Keratinocyte (primary cell): Measurements from ENCODE around the gene SBK1. TPM values are rescaled to one million over a fixed set of nuclear protein-coding genes. Genes with fewer than 3 reads are reported as not detected.

Source experiments
- DNase-seq: peaks from one replicate; pipeline ENCODE4 v3.0.0-alpha.2; 2011; ENCODE audit warnings: low read depth, missing footprints, low spot score
- FAIRE-seq: peaks from 2 replicates; lab custom pipeline; 2011; peaks lifted over from hg19 to GRCh38; lab: Jason Lieb, UNC
- H2AFZ ChIP-seq: 2 replicates; pipeline ENCODE4 v1.6.0; 2012; ENCODE audit warnings: low read length, control low read depth, inconsistent platforms; ENCODE audit not compliant: control insufficient read depth
- H3K27ac ChIP-seq: 2 replicates; pipeline ENCODE4 v1.5.1; 2011; ENCODE audit warnings: low read length; ENCODE audit not compliant: control insufficient read depth, insufficient read depth
- H3K27me3 ChIP-seq: 3 replicates; pipeline ENCODE4 v1.6.0; 2011; ENCODE audit warnings: low read length; ENCODE audit not compliant: control insufficient read depth, insufficient read depth; ENCODE audit errors: extremely low read depth
- H3K36me3 ChIP-seq, 2 experiments: 2 replicates in 1 of 2; 3 replicates in 1 of 2; pipeline ENCODE4 v1.5.1; 2011; ENCODE audit warnings: low read length in 2 of 2, mild to moderate bottlenecking in 1 of 2; ENCODE audit not compliant: control insufficient read depth in 2 of 2, insufficient read depth in 2 of 2; ENCODE audit errors: extremely low read depth in 1 of 2
- H3K4me1 ChIP-seq: 3 replicates; pipeline ENCODE4 v1.5.1; 2011; ENCODE audit warnings: low read length; ENCODE audit not compliant: control insufficient read depth, insufficient read depth; ENCODE audit errors: extremely low read depth
- H3K4me2 ChIP-seq: 3 replicates; pipeline ENCODE4 v1.6.0; 2011; ENCODE audit warnings: low read depth, low read length; ENCODE audit not compliant: control insufficient read depth, insufficient read depth; ENCODE audit errors: extremely low read depth
- H3K4me3 ChIP-seq, 3 experiments: fragments of 200-600 bp in 1 of 3; sonication (generic) in 1 of 3; 2 replicates in 2 of 3; 3 replicates in 1 of 3; pipeline ENCODE4 v1.5.1; 2011 to 2016; ENCODE audit warnings: low read length in 3 of 3, mild to moderate bottlenecking in 3 of 3, control low read depth in 2 of 3, inconsistent platforms in 1 of 3, low read depth in 1 of 3, mixed read lengths in 1 of 3, mixed run types in 1 of 3, moderate library complexity in 1 of 3; ENCODE audit not compliant: control insufficient read depth in 2 of 3, insufficient read depth in 2 of 3; ENCODE audit errors: extremely low read depth in 1 of 3
- H3K79me2 ChIP-seq: 2 replicates; pipeline ENCODE4 v1.6.0; 2012; ENCODE audit warnings: low read length; ENCODE audit not compliant: control insufficient read depth, insufficient read depth
- H3K9ac ChIP-seq: 3 replicates; pipeline ENCODE4 v1.6.0; 2011; ENCODE audit warnings: low read length; ENCODE audit not compliant: control insufficient read depth, insufficient read depth; ENCODE audit errors: extremely low read depth
- H3K9me1 ChIP-seq: 3 replicates; pipeline ENCODE4 v1.6.0; 2011; ENCODE audit warnings: low read length; ENCODE audit not compliant: control insufficient read depth, insufficient read depth; ENCODE audit errors: extremely low read depth
- H3K9me3 ChIP-seq: 2 replicates; pipeline ENCODE4 v1.5.1; 2012; ENCODE audit warnings: low read depth, low read length; ENCODE audit not compliant: control insufficient read depth
- H4K20me1 ChIP-seq: 3 replicates; pipeline ENCODE4 v1.6.0; 2011; ENCODE audit warnings: low read length; ENCODE audit not compliant: control insufficient read depth, insufficient read depth; ENCODE audit errors: extremely low read depth
- EZH2 ChIP-seq: IDR thresholded peaks from one replicate; pipeline ENCODE4 v1.6.1; 2012; ENCODE audit warnings: inconsistent platforms, mild to moderate bottlenecking, low read length, moderate library complexity
- dilution Hi-C: fragments of 300-500 bp; cut with MboI; formaldehyde crosslinking; loops from one replicate; pipeline ENCODE4 v1.7.0; 2020; ENCODE audit warnings: low sequenced_read_pairs; ENCODE audit not compliant: extremely low pct_ligation_motif_present
- polyA plus RNA-seq, 5 experiments: library from polyadenylated mRNA; depleted of rRNA in 3 of 5; stranded (reverse) in 3 of 5; stranded (forward) in 1 of 5; unstranded in 1 of 5; fragments of >200 nt; gene quantifications; 1 replicate in 1 of 5; 2 replicates in 3 of 5; 3 replicates in 1 of 5; pipeline versions ENCODE4 v1.2.1 to v1.2.3, GENCODE V29; 2011 to 2012; ENCODE audit warnings: missing spikeins in 2 of 5, low read depth in 1 of 5, low replicate concordance in 1 of 5
- TF ChIP-seq, protein P1 (sequence below), 3 experiments: IDR thresholded peaks in 1 of 3; conservative IDR thresholded peaks in 1 of 3; optimal IDR thresholded peaks in 1 of 3; 2 replicates in 2 of 3; 3 replicates in 1 of 3; pipeline versions ENCODE3 to v1.5.1; 2011; ENCODE audit warnings: low read length in 3 of 3, mild to moderate bottlenecking in 3 of 3, moderate library complexity in 2 of 3, control low read depth in 1 of 3, inconsistent platforms in 1 of 3; ENCODE audit not compliant: insufficient read depth in 2 of 3; ENCODE audit errors: extremely low read depth in 1 of 3

Gene SBK1
- polyA plus RNA-seq, 1 donor (not counting 4 experiments of a cell fraction or from before 2014, with no cell fraction given), result 0.04 TPM

DNA sequence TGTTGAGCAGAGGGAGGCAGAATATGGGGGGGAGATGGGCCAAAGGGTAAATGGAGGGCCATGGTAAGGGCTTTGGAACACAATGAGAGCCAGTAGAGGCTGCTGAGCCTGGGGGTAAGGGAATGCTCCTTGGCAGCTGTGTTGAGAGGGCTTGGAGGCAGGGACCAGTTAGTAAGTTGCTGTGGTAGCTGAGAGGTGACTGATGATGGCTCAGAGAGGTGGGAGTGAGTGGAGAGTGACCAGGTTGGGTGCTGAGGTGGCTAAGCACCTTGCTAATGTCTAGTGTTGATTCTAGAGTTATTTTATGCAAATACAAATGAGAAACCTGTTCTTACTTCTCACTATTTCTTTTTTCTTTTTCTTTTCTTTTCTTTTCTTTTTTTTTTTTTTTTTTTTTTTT is 10.8 kb downstream of the SBK1 start:
- no peaks in the 10 kb centered on the region for H4K20me1 ChIP-seq
- no peak overlapping the region for H3K9ac ChIP-seq
- no peak overlapping the region for H3K4me3 ChIP-seq
- no peak for DNase-seq
- no peak for FAIRE-seq
- H3K9me3 ChIP-seq, result no peaks in the 10 kb centered on the region
- H3K27ac ChIP-seq, result no peak overlapping the region
- H3K4me2 ChIP-seq, result no peak overlapping the region
- H3K79me2 ChIP-seq, result no peaks in the 10 kb centered on the region
- peaks cover 8% of the 10 kb centered on the region for H3K27me3 ChIP-seq
- H3K4me1 ChIP-seq, result no peaks in the 10 kb centered on the region
- no peaks in the 10 kb centered on the region for H3K36me3 ChIP-seq
- H2AFZ ChIP-seq, result no peak overlapping the region
- TF ChIP-seq, protein P1, sequence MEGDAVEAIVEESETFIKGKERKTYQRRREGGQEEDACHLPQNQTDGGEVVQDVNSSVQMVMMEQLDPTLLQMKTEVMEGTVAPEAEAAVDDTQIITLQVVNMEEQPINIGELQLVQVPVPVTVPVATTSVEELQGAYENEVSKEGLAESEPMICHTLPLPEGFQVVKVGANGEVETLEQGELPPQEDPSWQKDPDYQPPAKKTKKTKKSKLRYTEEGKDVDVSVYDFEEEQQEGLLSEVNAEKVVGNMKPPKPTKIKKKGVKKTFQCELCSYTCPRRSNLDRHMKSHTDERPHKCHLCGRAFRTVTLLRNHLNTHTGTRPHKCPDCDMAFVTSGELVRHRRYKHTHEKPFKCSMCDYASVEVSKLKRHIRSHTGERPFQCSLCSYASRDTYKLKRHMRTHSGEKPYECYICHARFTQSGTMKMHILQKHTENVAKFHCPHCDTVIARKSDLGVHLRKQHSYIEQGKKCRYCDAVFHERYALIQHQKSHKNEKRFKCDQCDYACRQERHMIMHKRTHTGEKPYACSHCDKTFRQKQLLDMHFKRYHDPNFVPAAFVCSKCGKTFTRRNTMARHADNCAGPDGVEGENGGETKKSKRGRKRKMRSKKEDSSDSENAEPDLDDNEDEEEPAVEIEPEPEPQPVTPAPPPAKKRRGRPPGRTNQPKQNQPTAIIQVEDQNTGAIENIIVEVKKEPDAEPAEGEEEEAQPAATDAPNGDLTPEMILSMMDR (optimal IDR thresholded peaks at IDR 0.05 in 1 of 3, IDR thresholded peaks at IDR 0.05 in 1 of 3, conservative IDR thresholded peaks at IDR 0.05 in 1 of 3; ENCODE audit: extremely low read depth in 1 of 3, insufficient read depth in 2 of 3, low read length in 3 of 3), result no peak
- no peak for TF ChIP-seq EZH2
- dilution Hi-C loops, result no loop called here
- H3K9me1 ChIP-seq, result no peaks in the 10 kb centered on the region

DNA sequence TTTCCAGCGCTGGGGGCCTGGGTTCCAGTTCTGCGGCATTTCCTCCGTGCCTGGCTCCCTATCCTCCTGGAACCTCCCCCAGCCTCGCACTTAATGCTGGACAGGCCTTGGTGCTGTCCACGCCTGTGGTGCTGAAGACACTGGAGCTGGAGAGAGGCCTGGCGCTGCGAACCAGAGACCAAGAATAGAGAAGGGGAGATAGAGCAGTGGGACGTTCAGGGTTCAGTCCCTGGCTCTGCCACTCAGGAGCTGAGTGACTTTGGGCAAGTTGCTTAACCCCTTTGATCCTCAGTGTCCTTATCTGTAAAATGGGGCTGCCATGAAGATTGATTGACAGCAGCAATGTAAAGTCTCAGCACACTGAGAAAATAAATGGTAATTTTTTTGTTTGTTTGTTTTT is 11.9 kb downstream of the SBK1 start:
- H3K4me3 ChIP-seq, result no peak overlapping the region
- H3K4me1 ChIP-seq, result no peaks in the 10 kb centered on the region
- no peak for TF ChIP-seq EZH2
- TF ChIP-seq, protein P1 (optimal IDR thresholded peaks at IDR 0.05 in 1 of 3, IDR thresholded peaks at IDR 0.05 in 1 of 3, conservative IDR thresholded peaks at IDR 0.05 in 1 of 3; ENCODE audit: extremely low read depth in 1 of 3, insufficient read depth in 2 of 3, low read length in 3 of 3), result no peak
- no peaks in the 10 kb centered on the region for H4K20me1 ChIP-seq
- no peak overlapping the region for H3K4me2 ChIP-seq
- no peak overlapping the region for H3K27ac ChIP-seq
- DNase-seq (no peak), FAIRE-seq (no peak)
- H2AFZ ChIP-seq, result no peak overlapping the region
- dilution Hi-C loops, result no loop called here
- H3K9ac ChIP-seq, result no peak overlapping the region
- no peaks in the 10 kb centered on the region for H3K9me3 ChIP-seq
- no peaks in the 10 kb centered on the region for H3K9me1 ChIP-seq
- H3K79me2 ChIP-seq, result no peaks in the 10 kb centered on the region
- H3K36me3 ChIP-seq, result no peaks in the 10 kb centered on the region
- H3K27me3 ChIP-seq, result peaks cover 8% of the 10 kb centered on the region
